SJSA1 (cell line): Measurements from ENCODE around the gene RIMBP2. TPM values are rescaled to one million over a fixed set of nuclear protein-coding genes. Genes with fewer than 3 reads are reported as not detected.

Experiments used
- DNase-seq, 2 experiments: peaks; one replicate each; pipeline ENCODE4 v3.0.0-alpha.2; 2015 to 2020; ENCODE audit warnings: low spot score in 2 of 2, low read depth in 1 of 2
- H3K27ac ChIP-seq: fragments of 250-450 bp; sonication (Bioruptor Pico); 2 replicates; pipeline ENCODE4 v1.5.1; 2020; ENCODE audit warnings: mild to moderate bottlenecking, moderate library complexity
- H3K27me3 ChIP-seq: fragments of 250-450 bp; sonication (Bioruptor Pico); replicated peaks from 2 replicates; pipeline ENCODE4 v1.5.1; 2020; ENCODE audit warnings: mild to moderate bottlenecking, moderate library complexity
- H3K36me3 ChIP-seq: fragments of 250-450 bp; sonication (Bioruptor Pico); 2 replicates; pipeline ENCODE4 v1.5.1; 2020; ENCODE audit warnings: mild to moderate bottlenecking
- H3K4me1 ChIP-seq: fragments of 250-450 bp; sonication (Bioruptor Pico); replicated peaks from 2 replicates; pipeline ENCODE4 v1.6.1; 2021; ENCODE audit warnings: mild to moderate bottlenecking
- H3K4me3 ChIP-seq: fragments of 250-450 bp; sonication (Bioruptor Pico); 2 replicates; pipeline ENCODE4 v1.5.1; 2020; ENCODE audit warnings: mild to moderate bottlenecking
- H3K9me3 ChIP-seq: fragments of 250-450 bp; sonication (Bioruptor Pico); replicated peaks from 2 replicates; pipeline ENCODE4 v1.5.1; 2020; ENCODE audit warnings: mild to moderate bottlenecking
- total RNA-seq: library from RNA; depleted of rRNA; stranded (reverse); fragments of >200 nt; shearing (Covaris generic); gene quantifications from 2 replicates; pipeline ENCODE4 v1.2.3, GENCODE V29; 2014; rRNA removed

The RIMBP2 gene
- total RNA-seq, 1 experiment from 2014 or later, result 0.16 TPM

- Histone ChIP-seq H3K4me1 (no peaks in the 10 kb centered on the region), H3K4me3 (no peak overlapping the region), H3K27me3 (no peaks in the 10 kb centered on the region), H3K9me3 (no peaks in the 10 kb centered on the region), H3K27ac (no peak overlapping the region), H3K36me3 (no peaks in the 10 kb centered on the region)
- DNase-seq, result no peak
These were observed 349.9 kb downstream of the RIMBP2 start for GRCh38 chr12:130366159-130366558.

GRCh38 chr12:130364578-130364977 lies 351.5 kb downstream of the RIMBP2 start:
- H3K27ac ChIP-seq, result no peak overlapping the region
- H3K27me3 ChIP-seq, result no peaks in the 10 kb centered on the region
- H3K9me3 ChIP-seq, result no peaks in the 10 kb centered on the region
- no peaks in the 10 kb centered on the region for H3K36me3 ChIP-seq
- no peaks in the 10 kb centered on the region for H3K4me1 ChIP-seq
- no peak overlapping the region for H3K4me3 ChIP-seq
- no peak for DNase-seq

GRCh38 chr12:130362060-130362459 lies 354.0 kb downstream of the RIMBP2 start:
- no peaks in the 10 kb centered on the region for H3K9me3 ChIP-seq
- H3K36me3 ChIP-seq, result no peaks in the 10 kb centered on the region
- H3K4me3 ChIP-seq, result no peak overlapping the region
- H3K27me3 ChIP-seq, result no peaks in the 10 kb centered on the region
- no peak overlapping the region for H3K27ac ChIP-seq
- no peak for DNase-seq
- no peaks in the 10 kb centered on the region for H3K4me1 ChIP-seq

GRCh38 chr12:130357729-130358330 lies 358.3 kb downstream of the RIMBP2 start:
- Histone ChIP-seq H3K27me3 (no peaks in the 10 kb centered on the region), H3K4me3 (no peak overlapping the region), H3K9me3 (no peaks in the 10 kb centered on the region), H3K4me1 (no peaks in the 10 kb centered on the region), H3K36me3 (no peaks in the 10 kb centered on the region), H3K27ac (no peak overlapping the region)
- no peak for DNase-seq

GRCh38 chr12:130357241-130357640 lies 358.9 kb downstream of the RIMBP2 start:
- Histone ChIP-seq H3K27me3 (no peaks in the 10 kb centered on the region), H3K4me1 (no peaks in the 10 kb centered on the region), H3K27ac (no peak overlapping the region), H3K36me3 (no peaks in the 10 kb centered on the region), H3K9me3 (no peaks in the 10 kb centered on the region), H3K4me3 (no peak overlapping the region)
- DNase-seq, result no peak

- no peaks in the 10 kb centered on the region for H3K4me1 ChIP-seq
- no peak overlapping the region for H3K27ac ChIP-seq
- H3K36me3 ChIP-seq, result no peaks in the 10 kb centered on the region
- H3K27me3 ChIP-seq, result no peaks in the 10 kb centered on the region
- DNase-seq, result no peak
- no peak overlapping the region for H3K4me3 ChIP-seq
- H3K9me3 ChIP-seq, result no peaks in the 10 kb centered on the region
These were observed 359.9 kb downstream of the RIMBP2 start for GRCh38 chr12:130356222-130356621.

GRCh38 chr12:130354407-130354806 lies 361.7 kb downstream of the RIMBP2 start:
- Histone ChIP-seq H3K9me3 (no peaks in the 10 kb centered on the region), H3K36me3 (no peaks in the 10 kb centered on the region), H3K27ac (no peak overlapping the region), H3K4me3 (no peak overlapping the region), H3K27me3 (no peaks in the 10 kb centered on the region), H3K4me1 (no peaks in the 10 kb centered on the region)
- DNase-seq, result no peak

GRCh38 chr12:130353081-130353480 lies 363.0 kb downstream of the RIMBP2 start:
- H3K36me3 ChIP-seq, result no peaks in the 10 kb centered on the region
- no peak overlapping the region for H3K4me3 ChIP-seq
- DNase-seq, result no peak
- H3K27me3 ChIP-seq, result no peaks in the 10 kb centered on the region
- H3K27ac ChIP-seq, result no peak overlapping the region
- H3K9me3 ChIP-seq, result no peaks in the 10 kb centered on the region
- no peaks in the 10 kb centered on the region for H3K4me1 ChIP-seq

- DNase-seq, result no peak
- H3K36me3 ChIP-seq, result no peaks in the 10 kb centered on the region
These were observed 364.8 kb downstream of the RIMBP2 start for GRCh38 chr12:130351326-130351725.

GRCh38 chr12:130350715-130351114 lies 365.4 kb downstream of the RIMBP2 start:
- Histone ChIP-seq H3K27ac (no peak overlapping the region), H3K9me3 (no peaks in the 10 kb centered on the region), H3K4me1 (no peaks in the 10 kb centered on the region), H3K36me3 (no peaks in the 10 kb centered on the region), H3K4me3 (no peak overlapping the region), H3K27me3 (no peaks in the 10 kb centered on the region)
- DNase-seq, result no peak

More at GRCh38 chr12:130351326-130351725, 364.8 kb downstream of the RIMBP2 start:
- Histone ChIP-seq H3K9me3 (no peaks in the 10 kb centered on the region), H3K4me3 (no peak overlapping the region), H3K27ac (no peak overlapping the region), H3K4me1 (no peaks in the 10 kb centered on the region), H3K27me3 (no peaks in the 10 kb centered on the region)

- no peak overlapping the region for H3K4me3 ChIP-seq
- no peaks in the 10 kb centered on the region; the same call in 1 of the 2 replicates for H3K9me3 ChIP-seq
- DNase-seq, result no peak
- no peaks in the 10 kb centered on the region for H3K27me3 ChIP-seq
- H3K4me1 ChIP-seq, result no peaks in the 10 kb centered on the region
- H3K27ac ChIP-seq, result no peak overlapping the region
- H3K36me3 ChIP-seq, result no peaks in the 10 kb centered on the region
These were observed 368.5 kb downstream of the RIMBP2 start for GRCh38 chr12:130347588-130347987.

Other genes with a start within 250 kb of the RIMBP2 start
- 22.6 and 47.9 TPM in 2 replicates for gene STX2, start 123.0 kb upstream of the RIMBP2 start, total RNA-seq
- 606 and 623 TPM in 2 replicates for gene RAN, start 155.8 kb upstream of the RIMBP2 start, total RNA-seq
- 1.0 TPM in 1 of 2 replicates, not detected in the other for gene ADGRD1, start 237.6 kb upstream of the RIMBP2 start, total RNA-seq